Endodermal cell (in vitro differentiated cells): ENCODE data around the gene CNST. TPM values are rescaled to one million over a fixed set of nuclear protein-coding genes. Genes with fewer than 3 reads are reported as not detected.

Source experiments
- DNase-seq: peaks from one replicate; pipeline ENCODE4 v3.0.0-alpha.2; 2017
- H3K27ac ChIP-seq: 2 replicates; pipeline ENCODE4 v1.5.1; 2013; ENCODE audit warnings: mild to moderate bottlenecking, low read depth, low read length, moderate library complexity
- H3K27me3 ChIP-seq: 2 replicates; pipeline ENCODE4 v1.6.1; 2013; ENCODE audit warnings: mild to moderate bottlenecking, low read length, moderate library complexity; ENCODE audit not compliant: insufficient read depth, control insufficient read depth, poor library complexity, severe bottlenecking
- H3K36me3 ChIP-seq: 2 replicates; pipeline ENCODE4 v1.7.0; 2013; ENCODE audit warnings: mild to moderate bottlenecking, low read length, moderate library complexity; ENCODE audit not compliant: control insufficient read depth, insufficient read depth
- H3K4me1 ChIP-seq: one replicate; pipeline ENCODE4 v1.7.0; 2013; ENCODE audit warnings: low read length; ENCODE audit not compliant: control insufficient read depth, insufficient read depth
- H3K4me3 ChIP-seq: 2 replicates; pipeline ENCODE4 v1.5.1; 2013; ENCODE audit warnings: mild to moderate bottlenecking, low read length, moderate library complexity
- H3K9ac ChIP-seq: 2 replicates; pipeline ENCODE4 v1.6.1; 2013; ENCODE audit warnings: mild to moderate bottlenecking, low read length, moderate library complexity; ENCODE audit not compliant: poor library complexity, severe bottlenecking; ENCODE audit errors: extremely low read depth
- H3K9me3 ChIP-seq: 2 replicates; pipeline ENCODE4 v1.6.1; 2013; ENCODE audit warnings: mild to moderate bottlenecking, low read length, moderate library complexity; ENCODE audit not compliant: control insufficient read depth
- H3K27ac Mint-ChIP-seq: 2 replicates; pipeline ENCODE4 v1.8.0; 2020; ENCODE audit warnings: mixed read lengths
- H3K27me3 Mint-ChIP-seq: 2 replicates; pipeline ENCODE4 v1.8.0; 2021; ENCODE audit warnings: mild to moderate bottlenecking, mixed read lengths; ENCODE audit not compliant: insufficient read depth
- H3K36me3 Mint-ChIP-seq: 2 replicates; pipeline ENCODE4 v1.8.0; 2020; ENCODE audit warnings: low read depth, mixed read lengths
- H3K4me1 Mint-ChIP-seq: 2 replicates; pipeline ENCODE4 v1.8.0; 2020; ENCODE audit warnings: mixed read lengths
- H3K4me3 Mint-ChIP-seq: 2 replicates; pipeline ENCODE4 v1.8.0; 2020; ENCODE audit warnings: mild to moderate bottlenecking, moderate library complexity, mixed read lengths
- H3K9me3 Mint-ChIP-seq: 2 replicates; pipeline ENCODE4 v1.8.0; 2020; ENCODE audit warnings: mild to moderate bottlenecking, mixed read lengths
- WGBS, 2 experiments: methylation state at CpG; one replicate each; pipeline versions ENCODE4 v1.1.5 to v1.1.7; 2013; ENCODE audit warnings: missing lambda C conversion rate in 2 of 2, mixed read lengths in 1 of 2; ENCODE audit not compliant: insufficient coverage in 1 of 2, insufficient read length in 1 of 2; 5-methylcytosine and 5-hydroxymethylcytosine counted together
- total RNA-seq, 2 donors: library from RNA; stranded (reverse); fragmentation: NEBNext Ultra II Directional in 1 of 2; extraction: Animal tissue kit (Norgen Biotek cat#: 25700) in 1 of 2; gene quantifications; 2 replicates in 1 of 2; 3 replicates in 1 of 2; pipeline ENCODE4 v1.2.1, GENCODE V29; 2021
- TF ChIP-seq, protein P1 (sequence below): fragments of 200-600 bp; sonication (generic); conservative IDR thresholded peaks from 2 replicates; pipeline ENCODE4 v1.5.0; 2021; ENCODE audit warnings: antibody characterized with exemption, mild to moderate bottlenecking

Gene CNST
- total RNA-seq, 2 donors from 2014 or later, result 14.7 to 20.3 TPM

DNA sequence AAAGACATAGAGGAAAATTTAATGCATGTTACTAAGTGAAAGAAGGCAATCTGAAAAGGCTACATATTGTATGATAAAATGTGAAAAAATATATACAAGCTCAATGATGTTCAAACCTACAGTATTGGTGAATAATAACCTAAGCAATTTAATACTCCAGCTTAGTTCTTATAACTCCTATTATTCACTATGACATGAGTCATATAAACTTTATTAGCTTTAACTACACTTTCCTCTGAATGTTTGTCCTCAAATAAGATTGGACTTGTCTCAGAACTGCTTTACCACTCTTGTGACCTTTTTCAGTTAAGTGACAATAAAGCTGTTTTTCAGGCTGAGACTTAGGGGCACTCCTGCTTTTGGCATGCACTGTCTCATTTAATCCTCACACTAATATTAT lies 50.9 kb downstream of the CNST start:
- Histone ChIP-seq H3K27me3 (no peaks in the 10 kb centered on the region), H3K27ac (no peak overlapping the region), H3K9ac (no peak overlapping the region), H3K36me3 (no peaks in the 10 kb centered on the region), H3K4me1 (peaks cover 4% of the 10 kb centered on the region), H3K4me3 (no peak overlapping the region), H3K9me3 (no peaks in the 10 kb centered on the region)
- Mint-ChIP-seq H3K27ac (no peak overlapping the region), H3K4me3 (no peak overlapping the region), H3K4me1 (peaks cover 19% of the 10 kb centered on the region), H3K27me3 (no peaks in the 10 kb centered on the region), H3K9me3 (no peaks in the 10 kb centered on the region), H3K36me3 (peaks cover 16% of the 10 kb centered on the region)
- no peak for DNase-seq
- TF ChIP-seq, protein P1, sequence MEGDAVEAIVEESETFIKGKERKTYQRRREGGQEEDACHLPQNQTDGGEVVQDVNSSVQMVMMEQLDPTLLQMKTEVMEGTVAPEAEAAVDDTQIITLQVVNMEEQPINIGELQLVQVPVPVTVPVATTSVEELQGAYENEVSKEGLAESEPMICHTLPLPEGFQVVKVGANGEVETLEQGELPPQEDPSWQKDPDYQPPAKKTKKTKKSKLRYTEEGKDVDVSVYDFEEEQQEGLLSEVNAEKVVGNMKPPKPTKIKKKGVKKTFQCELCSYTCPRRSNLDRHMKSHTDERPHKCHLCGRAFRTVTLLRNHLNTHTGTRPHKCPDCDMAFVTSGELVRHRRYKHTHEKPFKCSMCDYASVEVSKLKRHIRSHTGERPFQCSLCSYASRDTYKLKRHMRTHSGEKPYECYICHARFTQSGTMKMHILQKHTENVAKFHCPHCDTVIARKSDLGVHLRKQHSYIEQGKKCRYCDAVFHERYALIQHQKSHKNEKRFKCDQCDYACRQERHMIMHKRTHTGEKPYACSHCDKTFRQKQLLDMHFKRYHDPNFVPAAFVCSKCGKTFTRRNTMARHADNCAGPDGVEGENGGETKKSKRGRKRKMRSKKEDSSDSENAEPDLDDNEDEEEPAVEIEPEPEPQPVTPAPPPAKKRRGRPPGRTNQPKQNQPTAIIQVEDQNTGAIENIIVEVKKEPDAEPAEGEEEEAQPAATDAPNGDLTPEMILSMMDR, result no peak

DNA sequence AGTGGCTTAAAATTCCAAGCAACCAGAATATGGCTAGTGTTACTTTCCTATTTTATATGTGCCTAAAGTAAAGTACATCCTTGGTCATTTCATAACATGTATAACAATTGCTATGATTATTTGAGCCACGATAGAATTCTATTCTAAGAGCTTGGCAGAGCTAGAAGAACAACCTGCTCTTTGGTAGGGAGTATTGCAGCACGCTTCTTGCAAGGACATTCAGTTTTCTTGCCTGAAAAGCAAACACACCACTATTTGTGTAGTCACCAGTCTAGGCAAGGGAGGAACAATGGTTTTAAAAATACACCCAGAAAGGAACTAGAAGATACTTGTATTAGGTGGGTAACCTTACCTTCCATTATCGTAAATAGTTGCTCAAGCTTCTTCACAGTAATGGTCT lies 51.5 kb downstream of the CNST start:
- H3K4me1 Mint-ChIP-seq, result peaks cover 19% of the 10 kb centered on the region
- H3K4me3 ChIP-seq, result peak overlapping the region; percentile 21
- DNase-seq, result no peak
- H3K27me3 Mint-ChIP-seq, result no peaks in the 10 kb centered on the region
- H3K9me3 Mint-ChIP-seq, result no peaks in the 10 kb centered on the region
- no peak overlapping the region for H3K27ac ChIP-seq
- H3K27ac Mint-ChIP-seq, result no peak overlapping the region
- H3K4me3 Mint-ChIP-seq, result no peak overlapping the region
- H3K36me3 ChIP-seq, result no peaks in the 10 kb centered on the region
- H3K9ac ChIP-seq, result no peak overlapping the region
- no peaks in the 10 kb centered on the region for H3K27me3 ChIP-seq
- no peaks in the 10 kb centered on the region for H3K9me3 ChIP-seq
- peaks cover 20% of the 10 kb centered on the region for H3K36me3 Mint-ChIP-seq
- WGBS, 2 experiments, result 94 to 100% methylated on average over 1 to 3 of the region's 3 CpGs
- TF ChIP-seq, protein P1, result no peak
- peaks cover 4% of the 10 kb centered on the region for H3K4me1 ChIP-seq

DNA sequence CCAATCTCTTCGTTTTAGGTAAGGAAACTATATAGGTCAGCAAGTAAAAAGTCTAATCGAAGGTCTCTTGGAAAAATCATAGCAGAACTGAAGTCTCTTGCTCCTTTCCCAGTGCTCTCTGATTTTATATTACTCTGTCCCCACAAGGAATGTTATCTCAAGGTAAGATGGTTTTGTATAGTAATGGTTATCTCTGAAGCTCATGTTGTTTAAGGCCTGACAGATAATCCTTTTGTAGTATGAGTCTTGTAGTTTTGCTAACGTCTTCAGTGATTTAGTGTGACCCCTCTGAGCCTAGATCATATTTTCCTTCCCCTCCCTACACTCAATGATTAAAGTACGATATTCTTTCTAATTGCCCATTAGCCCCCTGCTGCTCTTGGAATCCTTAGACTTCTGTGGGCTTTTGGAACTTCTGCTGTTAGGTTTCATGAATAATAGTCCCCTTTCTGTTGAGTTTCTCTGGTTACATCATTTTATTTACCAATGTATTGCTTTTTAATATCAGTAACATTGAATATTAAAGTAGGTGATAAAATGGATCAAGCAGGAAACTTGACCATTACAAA lies 52.1 kb downstream of the CNST start:
- no peak for DNase-seq
- 75 to 95% methylated on average over 3 to 4 of the region's 4 CpGs for WGBS, 2 experiments

More for the DNA sequence above, 52.1 kb downstream of the CNST start:
- H3K27ac ChIP-seq, result no peak overlapping the region
- no peaks in the 10 kb centered on the region for H3K36me3 ChIP-seq
- TF ChIP-seq, protein P1, result no peak
- peak overlapping the region; percentile 21 for H3K4me3 ChIP-seq
- Mint-ChIP-seq H3K4me1 (peaks cover 19% of the 10 kb centered on the region), H3K36me3 (peaks cover 20% of the 10 kb centered on the region), H3K4me3 (no peak overlapping the region), H3K27me3 (no peaks in the 10 kb centered on the region), H3K9me3 (no peaks in the 10 kb centered on the region), H3K27ac (no peak overlapping the region)
- H3K4me1 ChIP-seq, result peaks cover 4% of the 10 kb centered on the region
- no peaks in the 10 kb centered on the region for H3K9me3 ChIP-seq
- no peaks in the 10 kb centered on the region for H3K27me3 ChIP-seq
- no peak overlapping the region for H3K9ac ChIP-seq
